Lung (tissue), 12 donors: ENCODE data around the gene DRC7. TPM values are rescaled to one million over a fixed set of nuclear protein-coding genes. Genes with fewer than 3 reads are reported as not detected.

Experiments
- ATAC-seq: fragments of 200-7000 bp; cut with Tn5 transposase; one replicate; pipeline ENCODE4 v1.9.1; 2020; ENCODE audit warnings: moderate number of reproducible peaks; ENCODE audit not compliant: insufficient read depth, low FRiP score
- DNase-seq, 3 donors: peaks; one replicate each; pipeline ENCODE4 v3.0.0-alpha.2; 2013 to 2017
- H3K27ac ChIP-seq, 2 donors: one replicate each; pipeline ENCODE4 v1.5.1; 2013; ENCODE audit warnings: mild to moderate bottlenecking in 2 of 2, moderate library complexity in 2 of 2, control low read depth in 1 of 2, inconsistent platforms in 1 of 2, low read depth in 1 of 2, low read length in 1 of 2
- H3K27me3 ChIP-seq, 3 donors: one replicate each; pipeline ENCODE4 v1.5.1; 2013; ENCODE audit warnings: low read length in 2 of 3; ENCODE audit not compliant: control insufficient read depth in 3 of 3, insufficient read depth in 3 of 3
- H3K36me3 ChIP-seq, 4 donors: one replicate each; pipeline ENCODE4 v1.5.1; 2013; ENCODE audit warnings: low read length in 4 of 4, mild to moderate bottlenecking in 1 of 4, moderate library complexity in 1 of 4; ENCODE audit not compliant: control insufficient read depth in 4 of 4, insufficient read depth in 4 of 4
- H3K4me1 ChIP-seq, 5 donors: one replicate each; pipeline ENCODE4 v1.5.1; 2013; ENCODE audit warnings: low read length in 5 of 5, mild to moderate bottlenecking in 2 of 5, moderate library complexity in 1 of 5; ENCODE audit not compliant: control insufficient read depth in 5 of 5, insufficient read depth in 5 of 5
- H3K4me3 ChIP-seq: one replicate; pipeline ENCODE4 v1.5.1; 2013; ENCODE audit warnings: mild to moderate bottlenecking, control low read depth, moderate library complexity
- H3K9ac ChIP-seq, 2 donors: one replicate each; pipeline ENCODE4 v1.5.1; 2013; ENCODE audit warnings: low read length in 2 of 2, control low read depth in 1 of 2; ENCODE audit not compliant: insufficient read depth in 1 of 2
- H3K9me3 ChIP-seq, 4 donors: one replicate each; pipeline ENCODE4 v1.5.1; 2013; ENCODE audit warnings: low read length in 3 of 4, mild to moderate bottlenecking in 1 of 4, moderate library complexity in 1 of 4; ENCODE audit not compliant: control insufficient read depth in 4 of 4, insufficient read depth in 3 of 4
- CTCF ChIP-seq: IDR thresholded peaks from 2 replicates; pipeline ENCODE4 v1.5.1; 2012; ENCODE audit warnings: mild to moderate bottlenecking; ENCODE audit errors: control extremely low read depth, extremely low read depth
- WGBS, 2 donors: extraction: QIAGEN DNeasy Blood & Tissue Kit; methylation state at CpG; one replicate each; pipeline ENCODE4 v1.1.7; 2013; 5-methylcytosine and 5-hydroxymethylcytosine counted together
- polyA plus RNA-seq, 2 donors: library from polyadenylated mRNA; stranded (reverse); fragments of 200-250 nt; gene quantifications; one replicate each; pipeline ENCODE4 v1.2.1, GENCODE V29; 2013
- total RNA-seq, 2 donors: library from RNA; depleted of rRNA in 1 of 2; stranded (reverse); fragments of >200 nt in 1 of 2; gene quantifications; one replicate each; pipeline ENCODE4 v1.2.1, GENCODE V29; 2014 to 2021
- donor health status: control.
- donor health status: control.
- donor health status: Bipolar disorder and iron deficiency.
- donor health status: healthy.
- donor health status: DM: yes; HTN: yes; CAD: no.

The DRC7 gene
- total and polyA plus RNA-seq, 4 donors = 2.5 to 10.9 (median 6.4) TPM

DNA sequence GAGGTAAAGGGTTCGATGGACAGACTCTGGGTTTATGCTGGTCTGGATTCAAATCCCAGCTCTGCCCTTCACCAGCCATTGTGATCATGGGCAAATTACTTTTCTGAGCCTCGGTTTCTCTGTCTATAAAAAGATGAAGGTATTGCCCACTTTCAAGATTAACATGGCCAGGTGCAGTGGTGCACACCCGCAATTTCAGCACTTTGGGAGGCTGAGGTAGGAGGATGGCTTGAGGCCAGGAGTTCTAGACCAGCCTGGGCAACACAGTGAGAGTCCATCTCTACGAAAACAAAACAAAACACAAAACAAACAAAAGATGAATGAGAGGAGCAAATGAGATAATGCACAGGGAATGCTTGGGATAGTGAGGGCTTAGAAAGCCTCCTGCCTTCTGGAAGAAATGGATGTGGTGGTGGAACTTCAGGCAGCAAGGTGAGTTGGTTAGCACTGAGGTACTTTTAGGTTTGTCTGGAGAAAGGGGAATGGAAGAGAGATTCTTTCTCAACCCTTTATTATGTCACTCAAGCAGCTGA is 18.0 kb upstream of the DRC7 start:
- 85 to 88% methylated on average over 4 of the region's 4 CpGs for WGBS, 2 donors
- Histone ChIP-seq H3K27ac (no peak overlapping the region), H3K9me3 (no peaks in the 10 kb centered on the region), H3K4me3 (no peak overlapping the region), H3K36me3 (no peaks in the 10 kb centered on the region), H3K9ac (no peak overlapping the region), H3K27me3 (peaks cover 0 to 2% (median 0%) of the 10 kb centered on the region in 3 donors), H3K4me1 (peaks cover 0 to 1% (median 0%) of the 10 kb centered on the region in 5 donors)
- DNase-seq (no peak), ATAC-seq (no peak)
- TF ChIP-seq CTCF = no peak

- Histone ChIP-seq H3K27me3 (peaks cover 0 to 2% (median 0%) of the 10 kb centered on the region in 3 donors), H3K9ac (no peak overlapping the region), H3K9me3 (no peaks in the 10 kb centered on the region), H3K27ac (no peak overlapping the region), H3K36me3 (no peaks in the 10 kb centered on the region), H3K4me1 (peaks cover 0 to 1% (median 0%) of the 10 kb centered on the region in 5 donors), H3K4me3 (no peak overlapping the region)
- DNase-seq = no peak
- ATAC-seq = no peak
- 55 to 59% methylated on average over 14 of the region's 14 CpGs for WGBS, 2 donors
- TF ChIP-seq CTCF = no peak
Measured at GRCh38 chr16:57677622-57678369, 16.8 kb upstream of the DRC7 start.

GRCh38 chr16:57679016-57679415 is 15.6 kb upstream of the DRC7 start:
- no peak for DNase-seq
- no peak for ATAC-seq

More at GRCh38 chr16:57679016-57679415, 15.6 kb upstream of the DRC7 start:
- Histone ChIP-seq H3K4me3 (no peak overlapping the region), H3K4me1 (peaks cover 0 to 1% (median 0%) of the 10 kb centered on the region in 5 donors), H3K36me3 (no peaks in the 10 kb centered on the region), H3K9ac (no peak overlapping the region), H3K27me3 (no peaks in the 10 kb centered on the region), H3K27ac (no peak overlapping the region), H3K9me3 (no peaks in the 10 kb centered on the region)
- TF ChIP-seq CTCF = no peak
- WGBS, 2 donors = 91 to 95% methylated on average over 12 of the region's 12 CpGs
